Calu3 (cell line): ENCODE data around the gene WDR3. TPM values are rescaled to one million over a fixed set of nuclear protein-coding genes. Genes with fewer than 3 reads are reported as not detected.

Experiments
- Bru-seq: library from RNA; stranded (reverse); fragments of 400-500 nt; gene quantifications from one replicate; lab custom pipeline; 2021; lab: Mats Ljungman, UMichigan
- BruChase-seq, 2 experiments: library from RNA; stranded (reverse); fragments of 400-500 nt; gene quantifications; one replicate each; lab custom pipeline; 2021; lab: Mats Ljungman, UMichigan
- BruUV-seq: library from RNA; stranded (reverse); fragments of 400-500 nt; replicated peaks from 2 replicates; lab custom pipeline; 2021; lab: Mats Ljungman, UMichigan
- CTCF ChIA-PET: fragments of 300-600 bp; sonication (Branson Sonifier 250); formaldehyde crosslinking; loops from one replicate; lab custom pipeline; 2022; ENCODE audit warnings: antibody characterized with exemption; lab: Charles Lee
- DNase-seq: peaks from one replicate; pipeline ENCODE4 v3.0.0; 2022
- H3K27ac Mint-ChIP-seq: one replicate; pipeline ENCODE4 v1.8.0; 2022; ENCODE audit warnings: mixed read lengths; ENCODE audit not compliant: unreplicated experiment
- H3K27me3 Mint-ChIP-seq: one replicate; pipeline ENCODE4 v1.8.0; 2022; ENCODE audit warnings: mixed read lengths; ENCODE audit not compliant: unreplicated experiment
- H3K36me3 Mint-ChIP-seq: one replicate; pipeline ENCODE4 v1.8.0; 2022; ENCODE audit warnings: mild to moderate bottlenecking, moderate library complexity, mixed read lengths; ENCODE audit not compliant: insufficient read depth, unreplicated experiment
- H3K4me1 Mint-ChIP-seq: one replicate; pipeline ENCODE4 v1.8.0; 2022; ENCODE audit warnings: mild to moderate bottlenecking, low read depth, mixed read lengths; ENCODE audit not compliant: unreplicated experiment
- H3K4me3 Mint-ChIP-seq: one replicate; pipeline ENCODE4 v1.8.0; 2022; ENCODE audit warnings: mild to moderate bottlenecking, low read depth, moderate library complexity, mixed read lengths; ENCODE audit not compliant: unreplicated experiment
- H3K9me3 Mint-ChIP-seq: one replicate; pipeline ENCODE4 v1.8.0; 2022; ENCODE audit warnings: low read depth, mixed read lengths; ENCODE audit not compliant: unreplicated experiment
- intact Hi-C: fragments of 100-400 bp; cut with micrococcal nuclease; formaldehyde crosslinking; loops from one replicate; pipeline ENCODE4 v1.10.0; 2022; ENCODE audit not compliant: unreplicated experiment
- long read RNA-seq: library from polyadenylated mRNA; stranded (forward); transcript quantifications from one replicate; pipeline ENCODE4 v2.0.0, GENCODE V29; 2022
- total RNA-seq: library from RNA; stranded (reverse); gene quantifications from 2 replicates; pipeline ENCODE4 v1.2.3, GENCODE V29; 2022
- TF ChIP-seq, protein P1 (sequence below): fragments of 200-600 bp; IDR thresholded peaks from one replicate; pipeline ENCODE4 v1.8.0; 2022; ENCODE audit warnings: antibody characterized with exemption; ENCODE audit not compliant: unreplicated experiment

WDR3 gene
- total RNA-seq (40.2 and 42.5 TPM in 2 replicates), Bru-seq, nascent RNA (percentile 82 among the genes with signal in this experiment), BruChase-seq, experiment 1, labeled RNA remaining after a 6-hour chase (percentile 76 among the genes with signal in this experiment), BruChase-seq, experiment 2, labeled RNA remaining after a 2-hour chase (percentile 78 among the genes with signal in this experiment)
- long read RNA-seq, full-length matches to known transcripts = 27 of 71 reads
- long read RNA-seq, partial matches to known transcripts = 12 of 71 reads
- long read RNA-seq, other reads (novel, unspliced or antisense) = 32 of 71 reads

DNA sequence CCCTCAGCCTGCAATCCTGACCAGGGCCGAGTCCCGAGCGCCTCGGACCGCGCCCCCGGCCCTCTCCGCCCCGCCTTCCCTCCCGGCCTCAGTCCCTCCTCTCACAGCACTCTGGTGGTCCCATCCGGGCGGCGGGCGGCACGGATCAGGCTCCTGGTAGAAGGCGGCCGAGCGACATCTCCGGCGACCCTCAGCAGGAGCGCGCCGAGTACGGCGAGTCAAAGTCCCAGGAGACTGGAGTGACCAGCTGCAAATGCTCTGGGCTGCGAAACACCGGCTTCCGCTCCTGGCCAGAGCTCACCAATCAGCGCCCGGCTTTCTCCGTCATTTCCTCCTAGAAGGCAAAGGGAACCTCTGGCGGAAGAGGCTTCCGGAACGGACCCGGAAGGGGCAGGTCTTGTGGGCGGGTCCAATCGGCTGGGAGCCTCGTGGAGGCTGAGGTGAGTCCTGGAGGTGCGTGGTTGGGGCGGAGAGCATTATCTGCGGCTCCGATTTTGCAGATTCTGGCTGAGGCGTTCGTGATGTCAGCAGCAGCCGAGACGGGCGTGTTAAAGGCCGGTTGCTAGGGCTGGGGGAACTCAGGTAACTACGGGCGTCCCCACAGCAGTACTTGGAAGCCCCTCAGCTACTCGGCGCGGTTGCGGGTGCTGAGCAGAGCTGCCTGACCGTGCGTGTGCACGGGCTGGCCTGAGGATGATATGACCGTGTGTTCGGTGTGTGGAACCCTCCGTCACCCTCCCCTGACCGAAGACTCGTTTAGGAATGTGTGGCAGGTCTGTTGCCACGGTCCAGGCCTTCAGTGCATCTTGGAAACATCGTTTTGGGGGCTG, at the start of gene WDR3, which contains the start of gene GDAP2:
WDR3 (plus strand) TSS at position 397 of the 830 bp plus-strand sequence. CDS start 3,581 bp downstream, outside the sequence.
GDAP2 (minus strand) TSS at position 279 of the 830 bp plus-strand sequence. CDS start 9,264 bp downstream, outside the sequence.
- Mint-ChIP-seq H3K27me3 (no peaks in the 10 kb centered on the region), H3K9me3 (no peaks in the 10 kb centered on the region), H3K36me3 (peaks cover 38% of the 10 kb centered on the region), H3K4me1 (peaks cover 31% of the 10 kb centered on the region), H3K4me3 (peak within 1 kb of the TSS; percentile 89), H3K27ac (peak within 1 kb of the TSS; percentile 74)
- peak; percentile 92 for DNase-seq
- no TSS peak for BruUV-seq
- CTCF ChIA-PET = interaction anchor here (1.4 kb wide), 1 partner anchor 34 kb away, joined by 3 read pairs; no protein-coding TSS in a partner anchor
- intact Hi-C loops = no loop called here
- TF ChIP-seq, protein P1, sequence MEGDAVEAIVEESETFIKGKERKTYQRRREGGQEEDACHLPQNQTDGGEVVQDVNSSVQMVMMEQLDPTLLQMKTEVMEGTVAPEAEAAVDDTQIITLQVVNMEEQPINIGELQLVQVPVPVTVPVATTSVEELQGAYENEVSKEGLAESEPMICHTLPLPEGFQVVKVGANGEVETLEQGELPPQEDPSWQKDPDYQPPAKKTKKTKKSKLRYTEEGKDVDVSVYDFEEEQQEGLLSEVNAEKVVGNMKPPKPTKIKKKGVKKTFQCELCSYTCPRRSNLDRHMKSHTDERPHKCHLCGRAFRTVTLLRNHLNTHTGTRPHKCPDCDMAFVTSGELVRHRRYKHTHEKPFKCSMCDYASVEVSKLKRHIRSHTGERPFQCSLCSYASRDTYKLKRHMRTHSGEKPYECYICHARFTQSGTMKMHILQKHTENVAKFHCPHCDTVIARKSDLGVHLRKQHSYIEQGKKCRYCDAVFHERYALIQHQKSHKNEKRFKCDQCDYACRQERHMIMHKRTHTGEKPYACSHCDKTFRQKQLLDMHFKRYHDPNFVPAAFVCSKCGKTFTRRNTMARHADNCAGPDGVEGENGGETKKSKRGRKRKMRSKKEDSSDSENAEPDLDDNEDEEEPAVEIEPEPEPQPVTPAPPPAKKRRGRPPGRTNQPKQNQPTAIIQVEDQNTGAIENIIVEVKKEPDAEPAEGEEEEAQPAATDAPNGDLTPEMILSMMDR = no peak

DNA sequence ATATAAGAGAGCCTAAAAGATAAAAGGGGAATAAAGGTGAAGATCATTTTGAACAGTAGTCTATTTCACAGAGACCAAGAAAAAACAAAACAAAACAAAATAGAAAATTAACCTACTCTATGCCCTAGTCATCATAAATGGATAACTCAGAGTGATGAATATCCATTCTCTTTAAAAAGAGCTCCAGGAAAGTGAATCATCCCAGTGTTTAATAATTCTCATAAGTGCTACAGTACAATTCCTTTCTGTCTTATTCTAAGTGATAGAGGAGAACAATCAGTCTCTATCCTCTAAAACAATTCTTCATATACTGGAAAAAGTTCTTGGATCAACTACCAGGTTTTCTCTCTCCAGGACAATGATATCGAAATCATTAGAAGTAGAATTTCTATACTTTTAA, 45.9 kb upstream of the WDR3 start:
- CTCF ChIA-PET = no interaction called here
- no peak for DNase-seq
- no peaks in the 10 kb centered on the region for H3K36me3 Mint-ChIP-seq
- no TSS peak for BruUV-seq
- no peak overlapping the region for H3K4me3 Mint-ChIP-seq
- no peak overlapping the region for H3K27ac Mint-ChIP-seq
- TF ChIP-seq, protein P1 = no peak
- H3K27me3 Mint-ChIP-seq = no peaks in the 10 kb centered on the region
- no peaks in the 10 kb centered on the region for H3K4me1 Mint-ChIP-seq
- intact Hi-C loops = loop anchor here (10.0 kb wide), 1 partner anchor 61 kb away; no protein-coding TSS in a partner anchor
- no peaks in the 10 kb centered on the region for H3K9me3 Mint-ChIP-seq

DNA sequence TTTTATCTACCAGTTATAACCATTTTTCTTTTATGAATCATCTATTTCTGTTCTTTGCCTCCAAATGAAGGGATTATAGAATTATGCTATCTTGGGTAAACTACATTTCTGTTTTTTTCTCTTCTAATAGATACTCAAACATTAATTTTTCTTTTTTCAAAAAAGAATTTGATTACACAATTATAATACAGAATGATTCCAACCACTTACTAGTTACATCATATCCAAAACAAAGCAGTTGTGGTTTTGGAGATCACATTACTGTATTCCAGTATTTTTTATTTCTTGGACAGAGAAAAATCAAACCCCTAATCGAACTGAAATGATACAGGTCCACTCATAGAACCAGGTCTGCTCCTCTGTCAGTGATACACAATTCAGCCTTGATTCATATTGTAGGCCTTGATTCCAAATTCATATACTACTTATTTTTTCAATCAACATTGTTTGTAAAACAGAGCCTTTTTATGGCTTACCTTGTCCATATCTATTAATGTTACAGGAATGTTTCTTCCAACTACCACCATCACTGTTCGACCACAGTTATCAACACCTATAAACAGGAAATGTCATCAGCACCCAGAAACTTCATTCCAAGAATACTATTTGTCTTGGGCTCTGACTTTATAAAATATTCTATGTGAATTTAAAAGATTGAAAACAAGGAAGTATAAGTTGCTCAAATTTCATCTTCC, 43.3 kb upstream of the WDR3 start:
- intact Hi-C loops = loop anchor here (10.0 kb wide), 1 partner anchor 59 kb away; no protein-coding TSS in a partner anchor
- TF ChIP-seq, protein P1 = no peak
- DNase-seq = no peak

DNA sequence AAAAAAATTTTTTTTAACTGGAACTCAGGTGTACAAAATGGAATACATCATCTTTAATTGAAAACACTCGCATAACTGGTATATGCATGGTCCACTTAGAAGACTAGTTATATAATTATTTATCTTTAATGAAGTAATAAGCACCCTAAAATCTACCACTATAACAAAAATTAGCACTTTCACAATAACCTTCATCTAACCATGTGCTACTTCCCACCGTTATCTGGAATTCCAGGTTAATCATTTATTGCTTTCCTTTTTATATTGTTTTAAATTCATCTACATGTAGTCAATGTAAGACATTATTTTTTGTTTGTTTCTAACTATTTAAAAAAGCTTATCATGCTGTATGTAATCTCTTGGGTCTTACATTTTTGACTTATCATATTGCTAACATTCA, 39.1 kb upstream of the WDR3 start:
- H3K27ac Mint-ChIP-seq = no peak overlapping the region
- H3K4me1 Mint-ChIP-seq = no peaks in the 10 kb centered on the region
- no peaks in the 10 kb centered on the region for H3K36me3 Mint-ChIP-seq
- H3K4me3 Mint-ChIP-seq = no peak overlapping the region
- H3K9me3 Mint-ChIP-seq = no peaks in the 10 kb centered on the region
- CTCF ChIA-PET = no interaction called here
- DNase-seq = no peak
- H3K27me3 Mint-ChIP-seq = no peaks in the 10 kb centered on the region
- intact Hi-C loops = loop anchor here (10.0 kb wide), 1 partner anchor 76 kb away; no protein-coding TSS in a partner anchor
- TF ChIP-seq, protein P1 = no peak
- BruUV-seq = no TSS peak

More for the DNA sequence above, 43.3 kb upstream of the WDR3 start:
- CTCF ChIA-PET = no interaction called here
- no peaks in the 10 kb centered on the region for H3K4me1 Mint-ChIP-seq
- H3K9me3 Mint-ChIP-seq = no peaks in the 10 kb centered on the region
- no peaks in the 10 kb centered on the region for H3K27me3 Mint-ChIP-seq
- no peak overlapping the region for H3K4me3 Mint-ChIP-seq
- BruUV-seq = no TSS peak
- H3K36me3 Mint-ChIP-seq = no peaks in the 10 kb centered on the region
- H3K27ac Mint-ChIP-seq = no peak overlapping the region
